Erythroblast (primary cell): ENCODE results near the gene PTPRA.

Source experiments
- GATA1 ChIP-seq: IDR thresholded peaks from 2 replicates; pipeline ENCODE4 v1.6.1; 2011; ENCODE audit warnings: low read depth, mild to moderate bottlenecking, control low read depth, low read length, moderate library complexity
- POLR2A ChIP-seq: IDR thresholded peaks from 2 replicates; pipeline ENCODE4 v1.6.1; 2011; ENCODE audit warnings: mild to moderate bottlenecking, low read length

- TF ChIP-seq POLR2A (no peak), GATA1 (no peak)
Measured at GRCh38 chr20:2911200-2911599, 37.9 kb downstream of the PTPRA start.
